HG03103 (cell line): ENCODE results near the gene CACNG4.

Experiments used
- ATAC-seq: cut with Tn5 transposase; IDR thresholded peaks from one replicate; pipeline ENCODE4 v1.9.1; 2021; ENCODE audit warnings: low read depth; ENCODE audit not compliant: unreplicated experiment

The CACNG4 gene

GRCh38 chr17:66963909-66964771 is at the start of gene CACNG4:
TSS of gene CACNG4 (plus strand) at chr17:66964707. CDS start at chr17:66964912, 205 bp downstream.
- ATAC-seq = no peak

GRCh38 chr17:66915204-66915611 is 49.3 kb upstream of the CACNG4 start:
- ATAC-seq = no peak

DNA sequence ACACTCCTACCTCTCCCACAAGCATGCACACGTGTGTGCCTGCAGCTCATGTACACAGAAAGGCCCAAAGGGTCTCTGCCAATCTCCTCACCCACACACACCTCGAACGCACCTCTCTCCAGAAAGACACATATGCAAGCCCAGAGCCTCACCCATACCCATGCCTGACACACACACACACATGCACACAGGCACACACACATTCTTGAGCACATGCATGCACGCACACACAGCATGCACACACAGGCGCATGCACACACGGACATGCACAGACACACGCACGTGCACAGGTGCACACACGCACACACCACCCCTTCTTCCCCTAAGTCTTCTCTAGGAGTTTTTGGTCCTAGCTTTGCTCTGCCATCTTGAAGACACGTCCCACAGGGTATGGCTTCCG is 48.7 kb upstream of the CACNG4 start:
- ATAC-seq = no peak

DNA sequence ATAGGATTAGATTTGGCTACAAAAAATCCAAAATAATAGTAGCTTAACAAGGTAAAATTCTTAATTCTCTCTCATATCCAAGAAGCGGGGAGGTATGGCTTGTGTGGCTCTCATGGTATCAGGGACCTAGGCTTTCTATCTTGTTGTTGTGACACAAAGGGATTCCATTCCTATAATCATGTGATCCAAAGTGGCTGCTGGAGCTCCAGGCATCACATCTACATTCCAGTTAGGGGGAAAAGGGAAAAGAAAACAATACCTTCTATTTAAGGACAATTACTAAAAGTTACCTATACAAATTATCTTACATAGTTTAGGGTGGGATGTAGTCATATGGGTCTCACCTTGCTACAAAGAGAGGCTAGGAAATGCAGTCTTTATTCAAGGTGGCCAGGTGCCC is 47.6 kb upstream of the CACNG4 start:
- ATAC-seq = no peak

DNA sequence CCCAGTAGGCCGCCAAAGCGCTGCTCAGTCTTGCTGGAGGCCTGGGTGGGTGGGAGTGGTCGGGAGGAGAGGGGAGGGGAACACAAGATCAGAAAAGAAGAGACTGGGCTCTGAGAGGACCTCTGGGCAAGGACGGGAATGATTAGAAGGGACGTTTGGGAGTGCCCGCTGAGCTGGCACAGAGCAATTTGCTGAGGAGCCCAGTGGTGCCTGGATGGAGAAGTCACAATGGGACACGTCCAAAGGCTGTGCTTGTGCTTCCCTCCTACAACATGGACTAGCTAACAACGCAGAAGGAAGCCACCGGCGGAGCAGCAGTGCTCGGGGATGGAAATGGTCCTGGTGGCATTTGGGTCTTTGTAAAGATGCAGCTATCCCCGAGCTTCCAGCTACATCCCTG is 45.6 kb upstream of the CACNG4 start:
- no peak for ATAC-seq

- ATAC-seq = no peak
Observed at GRCh38 chr17:66920435-66920834, 44.1 kb upstream of the CACNG4 start.

DNA sequence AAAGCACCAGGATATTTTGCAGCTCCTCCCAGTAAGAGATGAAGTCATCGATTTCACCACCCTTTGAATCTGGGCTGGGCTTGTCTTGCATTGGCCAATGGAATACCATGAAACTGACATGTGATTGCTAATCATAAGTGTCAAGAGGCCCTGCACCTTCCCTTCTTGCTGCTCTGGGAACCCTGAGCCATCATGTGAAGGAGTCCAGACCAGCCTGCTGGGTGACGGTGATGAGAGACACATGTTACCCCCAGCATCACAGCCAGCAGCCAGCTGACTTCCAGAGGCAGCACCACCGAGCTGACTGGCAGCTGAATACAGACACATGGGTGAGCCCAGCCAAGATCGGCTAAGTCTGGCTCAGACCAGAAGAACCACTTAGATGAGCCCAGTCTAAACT is 43.6 kb upstream of the CACNG4 start:
- ATAC-seq = no peak

DNA sequence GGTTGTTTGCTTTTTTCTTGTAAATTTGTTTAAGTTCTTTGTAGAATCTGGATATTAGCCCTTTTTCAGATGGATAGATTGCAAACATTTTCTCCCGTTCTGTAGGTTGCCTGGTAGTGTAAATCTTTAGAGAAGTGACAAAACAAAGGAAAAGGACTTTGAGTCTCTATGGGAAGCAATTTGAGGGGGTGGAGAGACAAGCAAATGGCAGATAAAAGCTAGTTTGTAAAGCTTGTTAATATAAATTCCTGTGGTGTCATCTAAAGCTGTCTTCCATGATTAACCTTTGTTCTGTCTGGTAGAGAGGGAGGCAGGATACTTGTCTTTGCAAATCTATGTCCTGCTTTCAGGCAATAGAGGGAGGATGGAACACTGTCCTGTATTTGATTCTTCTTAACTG is 40.6 kb upstream of the CACNG4 start:
- ATAC-seq = no peak

DNA sequence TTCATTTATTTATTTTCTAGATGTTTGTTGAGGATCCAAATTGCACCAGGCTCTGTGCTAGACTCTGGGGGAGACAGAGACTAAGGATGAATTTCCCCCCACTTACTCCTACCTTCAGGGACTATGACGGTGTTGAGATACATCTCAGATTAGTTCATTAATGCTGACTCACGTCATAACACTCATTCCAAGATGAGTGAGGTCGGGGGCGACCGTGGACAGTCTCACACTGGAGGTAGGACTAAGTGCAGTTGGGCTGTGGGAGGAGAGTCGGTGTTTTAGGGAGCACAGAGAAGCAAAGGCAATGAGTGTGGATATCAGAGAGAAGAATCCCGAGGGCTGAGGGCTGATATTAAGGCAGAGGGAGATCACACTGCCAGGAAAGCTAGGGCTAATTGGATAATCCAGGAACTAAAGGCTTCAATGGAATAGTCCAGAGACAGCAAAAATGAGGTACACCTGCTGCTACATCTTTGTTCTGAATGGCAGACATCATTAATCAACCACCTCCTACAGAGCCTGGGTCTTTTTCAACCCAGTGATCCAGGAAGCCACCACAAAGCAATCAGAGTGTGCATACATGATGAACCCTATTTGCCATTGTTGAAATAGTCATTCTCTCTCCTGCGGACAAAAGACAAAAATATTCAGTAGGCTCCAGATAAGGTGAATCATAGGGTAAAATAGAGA is 38.6 kb upstream of the CACNG4 start:
- ATAC-seq = no peak

GRCh38 chr17:66928949-66929348 is 35.6 kb upstream of the CACNG4 start:
- no peak for ATAC-seq

GRCh38 chr17:66929591-66929990 is 34.9 kb upstream of the CACNG4 start:
- no peak for ATAC-seq

- no peak for ATAC-seq
Observed at GRCh38 chr17:66930933-66931332, 33.6 kb upstream of the CACNG4 start.

GRCh38 chr17:66932311-66932710 is 32.2 kb upstream of the CACNG4 start:
- ATAC-seq = no peak

- ATAC-seq = no peak
Observed at GRCh38 chr17:66934040-66934439, 30.5 kb upstream of the CACNG4 start.

GRCh38 chr17:66935717-66936116 is 28.8 kb upstream of the CACNG4 start:
- no peak for ATAC-seq

- no peak for ATAC-seq
Observed at GRCh38 chr17:66938656-66939055, 25.9 kb upstream of the CACNG4 start.

DNA sequence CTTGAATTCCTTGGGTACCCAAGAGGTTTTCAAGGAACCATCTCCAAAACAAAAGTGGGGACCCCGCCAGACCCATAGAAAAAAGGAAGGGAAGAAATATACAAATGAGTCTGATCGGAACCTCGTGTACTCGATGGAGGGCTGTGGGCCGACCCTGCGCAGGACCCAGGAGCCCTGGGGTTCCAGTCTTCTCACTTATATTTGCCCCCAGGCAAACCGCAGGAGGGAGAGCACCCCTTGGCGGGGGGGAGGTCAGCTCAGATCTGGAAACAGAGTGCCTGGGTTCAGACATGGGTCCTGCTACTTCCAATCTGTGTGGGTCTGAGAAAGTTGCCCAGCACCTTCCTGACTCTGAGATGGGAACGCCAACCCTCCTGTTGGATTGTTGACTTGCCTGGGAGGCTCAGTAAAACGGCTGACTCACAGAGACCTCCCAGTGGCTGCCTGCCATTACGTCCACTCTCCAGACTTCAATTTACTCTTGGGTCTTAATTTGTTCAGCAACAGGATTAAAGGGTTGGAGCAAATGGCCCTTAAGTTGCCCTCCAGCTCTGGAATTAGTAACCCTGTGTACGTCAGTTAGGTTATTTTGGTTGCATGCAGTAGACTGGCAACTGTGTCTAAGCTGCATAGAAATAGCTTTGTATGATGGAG is 24.9 kb upstream of the CACNG4 start:
- ATAC-seq = no peak

DNA sequence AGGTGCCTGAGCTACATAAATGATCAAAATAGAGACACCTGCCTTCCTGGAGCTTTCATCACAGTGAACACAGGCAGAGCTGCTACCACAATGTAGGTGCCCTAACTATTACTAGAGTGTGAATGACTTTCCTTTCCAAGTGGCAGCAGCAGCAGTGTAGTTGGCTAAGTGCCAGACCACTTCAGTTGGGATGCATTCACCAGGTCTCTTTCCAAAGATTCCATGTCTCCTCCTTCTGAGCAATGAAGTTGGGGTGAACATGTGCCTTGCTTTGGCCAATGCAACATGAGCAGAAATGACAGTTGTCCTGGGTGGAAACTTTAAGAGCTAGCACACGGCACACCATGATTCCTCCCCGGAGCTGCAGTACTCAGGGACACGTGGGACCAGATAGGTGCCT is 23.3 kb upstream of the CACNG4 start:
- no peak for ATAC-seq

DNA sequence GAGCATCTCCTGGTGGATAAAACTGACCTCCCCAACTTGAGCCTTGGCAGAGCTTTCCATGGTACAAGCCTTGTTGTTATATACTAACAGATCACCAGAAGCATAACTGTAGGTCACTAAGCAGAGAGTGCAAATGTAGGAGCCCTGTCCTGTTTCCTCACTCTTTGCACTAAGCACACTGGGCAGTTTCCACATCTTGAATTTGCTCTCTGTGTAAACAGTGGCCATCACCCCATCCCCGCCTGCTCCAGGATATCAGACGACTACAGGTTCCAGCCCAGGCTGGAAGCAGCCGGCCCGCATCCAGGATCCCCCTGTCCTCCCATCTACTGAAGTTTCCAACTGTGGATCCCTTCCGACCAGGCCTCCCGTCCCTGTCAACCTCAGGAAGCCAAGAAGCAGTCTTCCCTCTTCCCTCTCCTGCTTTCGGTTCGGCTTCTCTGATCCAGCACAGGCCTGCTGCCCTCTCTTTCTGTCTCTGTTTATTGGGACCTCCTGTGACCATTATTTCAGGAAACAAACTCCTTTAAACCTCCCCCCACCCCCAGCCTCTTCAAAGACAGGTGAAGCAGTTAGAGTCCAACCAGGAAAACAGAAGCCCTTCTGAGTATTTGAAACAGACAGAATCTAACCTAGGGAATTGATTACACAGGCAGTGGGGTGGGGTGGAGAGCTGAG is 22.6 kb upstream of the CACNG4 start:
- ATAC-seq = no peak

- ATAC-seq = no peak
Observed at GRCh38 chr17:66942451-66943264, 21.8 kb upstream of the CACNG4 start.
